Activated T-cell treated with anti-CD3 and anti-CD28 coated beads for 24 hours (primary cell): ENCODE data around the gene CIT.
"Not testable (repeated sequence)": the region's sequence is repeated elsewhere in the genome, so short reads cannot be mapped to it uniquely, and the experiment has no call there.

Experiments
- DNase-seq: peaks from one replicate; pipeline ENCODE4 v3.0.0-alpha.2; 2020; ENCODE audit warnings: low read depth

The CIT gene

GRCh38 chr12:119742700-119743099, 134.4 kb downstream of the CIT start:
- no peak for DNase-seq

GRCh38 chr12:119740830-119741229, 136.3 kb downstream of the CIT start:
- no peak for DNase-seq

- DNase-seq = no peak
Measured at GRCh38 chr12:119735079-119735478, 142.0 kb downstream of the CIT start.

- no peak for DNase-seq
Measured at GRCh38 chr12:119730381-119730780, 146.7 kb downstream of the CIT start.

GRCh38 chr12:119729871-119730270, 147.2 kb downstream of the CIT start:
- no peak for DNase-seq

- no peak for DNase-seq
Measured at GRCh38 chr12:119728444-119728745, 148.7 kb downstream of the CIT start.

GRCh38 chr12:119727600-119728443, 149.3 kb downstream of the CIT start:
- no peak for DNase-seq

- no peak for DNase-seq
Measured at GRCh38 chr12:119725523-119725922, 151.6 kb downstream of the CIT start.

- DNase-seq = no peak
Measured at GRCh38 chr12:119721306-119721705, 155.8 kb downstream of the CIT start.

GRCh38 chr12:119720349-119720748, 156.8 kb downstream of the CIT start:
- no peak for DNase-seq

- DNase-seq = no peak
Measured at GRCh38 chr12:119718141-119718540, 159.0 kb downstream of the CIT start.

GRCh38 chr12:119715268-119715620, 161.9 kb downstream of the CIT start:
- DNase-seq = no peak

GRCh38 chr12:119714614-119715267, 162.4 kb downstream of the CIT start:
- DNase-seq = no peak

GRCh38 chr12:119713551-119714031, 163.5 kb downstream of the CIT start:
- DNase-seq = no peak

GRCh38 chr12:119712721-119713120, 164.4 kb downstream of the CIT start:
- no peak for DNase-seq

- DNase-seq = no peak
Measured at GRCh38 chr12:119711693-119712092, 165.4 kb downstream of the CIT start.

GRCh38 chr12:119710965-119711551, 166.1 kb downstream of the CIT start:
- DNase-seq = no peak

GRCh38 chr12:119710374-119710964, 166.7 kb downstream of the CIT start:
- DNase-seq = no peak

- not testable (repeated sequence) for DNase-seq
Measured at GRCh38 chr12:119706427-119706826, 170.7 kb downstream of the CIT start.

GRCh38 chr12:119705182-119705581, 171.9 kb downstream of the CIT start:
- DNase-seq = no peak

- no peak for DNase-seq
Measured at GRCh38 chr12:119704065-119704747, 172.9 kb downstream of the CIT start.

GRCh38 chr12:119700078-119700477, 177.0 kb downstream of the CIT start:
- DNase-seq = no peak
